IPS-20b (cell line): ENCODE measurements around the gene HACD2.

Experiments used
- H3K27ac ChIP-seq: one replicate; pipeline ENCODE4 v1.5.1; 2013; ENCODE audit warnings: low read length
- H3K27me3 ChIP-seq: 2 replicates; pipeline ENCODE4 v1.6.1; 2013; ENCODE audit warnings: mild to moderate bottlenecking, low read length, inconsistent platforms; ENCODE audit not compliant: insufficient read depth
- H3K36me3 ChIP-seq: 2 replicates; pipeline ENCODE4 v1.6.1; 2013; ENCODE audit warnings: low read depth, mild to moderate bottlenecking, inconsistent platforms, low read length, moderate library complexity; ENCODE audit not compliant: insufficient read depth
- H3K4me1 ChIP-seq: 2 replicates; pipeline ENCODE4 v1.6.1; 2013; ENCODE audit warnings: mild to moderate bottlenecking, control low read depth, inconsistent platforms, low read length, moderate library complexity; ENCODE audit not compliant: insufficient read depth
- H3K4me3 ChIP-seq: 2 replicates; pipeline ENCODE4 v1.5.1; 2013; ENCODE audit warnings: mild to moderate bottlenecking, low read length, inconsistent platforms
- H3K9ac ChIP-seq: 2 replicates; pipeline ENCODE4 v1.6.1; 2013; ENCODE audit warnings: low read depth, mild to moderate bottlenecking, inconsistent platforms, low read length, moderate library complexity
- H3K9me3 ChIP-seq: 2 replicates; pipeline ENCODE4 v1.6.1; 2013; ENCODE audit warnings: mild to moderate bottlenecking, low read depth, low read length, inconsistent platforms; ENCODE audit not compliant: insufficient read depth

The HACD2 gene

DNA sequence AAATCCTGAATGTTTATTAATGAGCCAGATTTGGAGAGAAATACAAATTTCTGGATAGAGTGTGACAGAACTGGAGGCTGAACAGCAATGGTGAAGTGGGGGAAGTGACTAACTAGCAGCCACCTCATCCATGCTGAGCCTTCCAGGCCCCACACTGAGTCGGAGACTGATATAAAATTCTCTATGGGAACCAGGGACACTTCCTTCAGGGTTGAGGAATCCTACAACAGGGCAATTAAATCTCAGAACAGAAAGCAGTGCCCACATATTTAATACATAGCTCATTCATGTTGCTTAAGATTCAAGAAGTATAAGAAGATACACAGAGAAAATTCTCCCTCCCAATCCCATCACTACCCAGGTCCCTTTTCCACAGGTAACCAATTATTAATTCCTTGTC is 49.3 kb downstream of the HACD2 start:
- Histone ChIP-seq H3K27ac (no peak overlapping the region), H3K4me3 (no peak overlapping the region), H3K9me3 (no peaks in the 10 kb centered on the region), H3K9ac (no peak overlapping the region), H3K4me1 (no peaks in the 10 kb centered on the region), H3K27me3 (no peaks in the 10 kb centered on the region), H3K36me3 (no peaks in the 10 kb centered on the region)

DNA sequence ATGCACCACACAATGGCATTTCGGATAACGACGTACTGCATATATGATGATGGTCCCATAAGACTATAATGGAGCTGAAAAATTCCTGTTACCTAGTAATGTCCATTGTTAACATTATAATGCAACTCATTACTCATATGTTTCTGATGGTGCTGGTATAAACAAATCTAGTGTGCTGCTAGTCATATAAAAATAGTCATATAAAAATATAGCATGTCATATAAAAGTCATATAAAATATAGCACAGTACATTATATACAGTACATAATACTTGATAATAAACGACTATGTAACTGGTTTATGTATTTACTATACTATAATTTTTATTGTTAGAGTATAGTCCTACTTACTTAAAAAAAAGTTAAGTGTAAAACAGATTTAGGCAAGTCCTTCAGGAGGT is 50.6 kb downstream of the HACD2 start:
- Histone ChIP-seq H3K9me3 (no peaks in the 10 kb centered on the region), H3K36me3 (no peaks in the 10 kb centered on the region), H3K9ac (no peak overlapping the region), H3K4me3 (no peak overlapping the region), H3K27ac (no peak overlapping the region), H3K4me1 (no peaks in the 10 kb centered on the region), H3K27me3 (no peaks in the 10 kb centered on the region)

DNA sequence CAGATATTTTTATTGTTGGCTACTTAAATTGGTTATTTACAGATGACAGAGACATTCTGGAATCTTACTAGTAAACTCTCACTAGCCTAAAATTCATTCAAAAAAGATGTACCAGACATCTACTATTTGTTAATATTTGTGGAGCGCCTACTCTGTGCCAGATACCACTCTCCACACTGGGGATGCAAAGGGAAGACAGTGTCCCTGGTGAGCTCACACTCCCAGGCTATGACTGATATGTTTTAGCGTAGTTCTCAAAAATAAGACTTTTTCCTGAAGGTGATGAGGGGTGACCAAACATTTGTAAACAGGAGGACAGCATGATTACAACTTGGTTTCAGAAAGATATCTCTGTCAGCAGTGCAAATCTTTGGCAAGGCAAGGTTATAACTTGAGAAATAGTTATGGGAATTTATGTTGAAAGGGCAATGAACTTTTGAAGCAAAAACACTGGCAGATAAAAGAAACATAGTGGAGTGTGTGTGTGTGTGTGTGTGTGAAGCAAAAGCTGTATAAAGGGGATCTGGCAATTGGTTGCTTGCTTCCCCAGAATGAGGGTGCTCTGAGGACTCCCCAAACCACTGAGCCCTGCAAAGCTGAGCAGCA is 51.2 kb downstream of the HACD2 start:
- Histone ChIP-seq H3K4me3 (no peak overlapping the region), H3K27me3 (no peaks in the 10 kb centered on the region), H3K27ac (no peak overlapping the region), H3K9ac (no peak overlapping the region), H3K4me1 (no peaks in the 10 kb centered on the region), H3K36me3 (no peaks in the 10 kb centered on the region), H3K9me3 (no peaks in the 10 kb centered on the region)

DNA sequence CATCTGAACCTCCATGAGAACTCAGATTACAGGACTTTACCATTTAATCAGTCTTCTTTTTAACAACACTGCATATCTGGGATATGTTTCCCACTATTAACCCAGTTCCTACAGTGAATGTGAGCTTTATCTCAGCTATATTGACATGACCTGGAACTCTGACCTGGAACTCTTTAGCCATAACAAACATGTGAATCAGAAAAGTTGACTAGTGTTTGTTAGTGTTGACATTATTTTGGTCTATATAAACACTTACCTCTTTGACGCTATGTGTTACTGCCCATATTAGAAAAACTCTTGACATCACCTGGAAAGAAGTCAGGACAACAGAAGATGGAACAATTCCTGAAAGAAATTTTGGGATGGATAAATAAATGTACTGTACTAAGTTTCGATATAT is 56.7 kb downstream of the HACD2 start:
- no peak overlapping the region for H3K27ac ChIP-seq
- H3K4me1 ChIP-seq = no peaks in the 10 kb centered on the region
- H3K9me3 ChIP-seq = no peaks in the 10 kb centered on the region
- no peak overlapping the region for H3K9ac ChIP-seq
- peaks cover 19% of the 10 kb centered on the region; the same call in 1 of the 2 replicates for H3K36me3 ChIP-seq
- H3K27me3 ChIP-seq = no peaks in the 10 kb centered on the region
- no peak overlapping the region for H3K4me3 ChIP-seq

DNA sequence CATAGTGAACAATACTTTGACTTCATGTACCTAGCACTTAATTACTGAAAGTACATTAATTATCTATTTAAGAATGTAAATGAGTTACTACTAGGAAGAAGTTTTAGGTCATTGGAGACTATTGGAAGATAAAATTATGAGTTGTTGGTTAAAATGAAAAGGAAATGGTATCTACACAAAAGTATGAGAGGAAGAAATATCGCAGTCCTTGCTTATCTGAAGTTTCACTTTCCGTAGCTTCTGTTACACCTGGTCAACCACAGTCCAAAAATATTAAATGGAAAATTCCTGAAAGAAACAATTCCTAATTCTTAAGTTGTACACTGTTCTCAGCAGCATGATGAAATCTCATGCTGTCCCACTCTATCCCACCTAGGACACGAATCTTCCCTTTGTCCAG is 57.8 kb downstream of the HACD2 start:
- Histone ChIP-seq H3K36me3 (peaks cover 19% of the 10 kb centered on the region; the same call in 1 of the 2 replicates), H3K27me3 (no peaks in the 10 kb centered on the region), H3K4me3 (no peak overlapping the region), H3K9ac (no peak overlapping the region), H3K4me1 (no peaks in the 10 kb centered on the region), H3K9me3 (no peaks in the 10 kb centered on the region), H3K27ac (no peak overlapping the region)

DNA sequence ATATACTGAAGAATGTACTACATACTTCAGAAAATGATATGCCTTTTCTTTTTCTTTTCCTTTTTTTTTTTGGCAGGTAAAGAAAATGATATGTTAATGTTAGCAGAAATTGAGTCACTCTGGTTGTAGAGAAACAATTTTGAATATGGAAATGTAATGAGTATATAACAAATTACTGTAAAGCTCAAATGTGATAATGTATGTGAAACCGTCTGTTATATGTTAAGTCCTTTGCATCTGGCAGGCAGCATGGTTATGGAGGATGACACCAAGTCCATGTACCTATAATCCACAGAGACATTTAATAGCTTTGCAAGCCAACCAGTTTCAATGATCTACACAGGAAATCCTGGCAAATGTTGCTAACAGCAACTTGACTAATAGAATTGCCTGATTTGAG is 58.4 kb downstream of the HACD2 start:
- Histone ChIP-seq H3K27ac (no peak overlapping the region), H3K4me3 (no peak overlapping the region), H3K4me1 (no peaks in the 10 kb centered on the region), H3K9ac (no peak overlapping the region), H3K36me3 (peaks cover 20% of the 10 kb centered on the region; the same call in 1 of the 2 replicates), H3K9me3 (no peaks in the 10 kb centered on the region), H3K27me3 (no peaks in the 10 kb centered on the region)

DNA sequence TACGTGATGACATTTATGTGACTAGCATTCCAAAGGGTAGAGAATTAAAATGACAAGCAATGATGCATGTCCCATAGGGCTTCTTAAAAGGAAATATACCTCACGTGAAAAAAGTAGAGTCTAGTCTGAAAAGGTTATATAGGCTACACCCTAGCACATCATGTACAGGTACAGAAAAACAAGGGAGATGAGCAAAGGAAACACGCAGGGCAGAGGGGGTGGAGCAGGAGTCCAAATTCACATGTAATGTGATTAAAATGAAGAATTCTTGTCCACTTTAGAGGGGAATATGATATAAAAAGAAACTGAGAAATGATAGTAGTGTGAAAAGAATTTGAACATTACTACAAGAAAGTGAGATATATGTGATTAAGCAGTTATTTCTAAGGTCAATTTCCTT is 59.4 kb downstream of the HACD2 start:
- no peaks in the 10 kb centered on the region for H3K4me1 ChIP-seq
- H3K27me3 ChIP-seq = no peaks in the 10 kb centered on the region
- H3K27ac ChIP-seq = no peak overlapping the region
- H3K4me3 ChIP-seq = no peak overlapping the region
- H3K9ac ChIP-seq = no peak overlapping the region
- no peaks in the 10 kb centered on the region for H3K9me3 ChIP-seq
- peaks cover 22% of the 10 kb centered on the region; the same call in 1 of the 2 replicates for H3K36me3 ChIP-seq

DNA sequence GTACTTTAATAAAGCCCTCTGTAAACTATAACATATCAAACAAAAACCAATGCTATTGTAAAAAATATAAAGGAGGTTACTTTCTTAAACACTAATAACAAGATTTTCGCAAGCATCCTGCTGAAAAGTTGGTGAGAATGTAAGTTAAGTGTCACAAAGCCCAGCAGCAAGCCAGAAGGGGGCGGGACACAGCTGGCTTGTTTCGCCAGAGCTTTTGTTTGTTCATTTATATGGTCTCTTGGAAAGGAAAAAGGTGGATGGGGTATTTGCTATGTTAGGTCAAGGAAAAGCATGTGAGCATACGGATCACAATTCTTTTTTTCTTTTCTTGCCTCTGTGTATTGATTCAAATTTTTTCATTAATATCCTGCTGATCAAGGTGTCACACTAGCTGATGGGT is 59.9 kb downstream of the HACD2 start:
- no peaks in the 10 kb centered on the region for H3K4me1 ChIP-seq

DNA sequence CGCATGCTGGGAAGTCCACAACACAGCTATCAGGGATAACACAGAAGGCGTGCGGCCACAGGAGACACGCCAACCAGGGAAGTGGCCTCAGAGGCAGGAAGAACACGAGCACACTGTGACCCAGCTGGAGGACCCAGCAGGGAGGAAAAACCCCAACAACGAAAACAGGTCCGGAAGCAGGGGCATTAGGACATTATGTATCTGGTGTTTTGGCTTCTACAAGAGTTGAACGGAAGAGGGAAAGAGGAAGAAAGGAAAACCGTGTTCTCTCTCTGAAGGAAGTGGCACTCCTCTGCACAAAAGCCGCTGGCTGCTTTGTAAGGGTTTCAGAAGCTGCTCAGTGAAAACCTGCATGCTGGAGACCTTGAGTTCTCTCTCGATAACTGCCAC is 61.8 kb downstream of the HACD2 start:
- no peak overlapping the region for H3K4me3 ChIP-seq
- H3K9ac ChIP-seq = no peak overlapping the region
- no peaks in the 10 kb centered on the region for H3K9me3 ChIP-seq
- no peaks in the 10 kb centered on the region for H3K27me3 ChIP-seq
- H3K36me3 ChIP-seq = peaks cover 22% of the 10 kb centered on the region; the same call in 1 of the 2 replicates
- no peaks in the 10 kb centered on the region for H3K4me1 ChIP-seq
- H3K27ac ChIP-seq = no peak overlapping the region

More for the DNA sequence above, 59.9 kb downstream of the HACD2 start:
- Histone ChIP-seq H3K4me3 (no peak overlapping the region), H3K36me3 (peaks cover 22% of the 10 kb centered on the region; the same call in 1 of the 2 replicates), H3K9ac (no peak overlapping the region), H3K9me3 (no peaks in the 10 kb centered on the region), H3K27me3 (no peaks in the 10 kb centered on the region), H3K27ac (no peak overlapping the region)

DNA sequence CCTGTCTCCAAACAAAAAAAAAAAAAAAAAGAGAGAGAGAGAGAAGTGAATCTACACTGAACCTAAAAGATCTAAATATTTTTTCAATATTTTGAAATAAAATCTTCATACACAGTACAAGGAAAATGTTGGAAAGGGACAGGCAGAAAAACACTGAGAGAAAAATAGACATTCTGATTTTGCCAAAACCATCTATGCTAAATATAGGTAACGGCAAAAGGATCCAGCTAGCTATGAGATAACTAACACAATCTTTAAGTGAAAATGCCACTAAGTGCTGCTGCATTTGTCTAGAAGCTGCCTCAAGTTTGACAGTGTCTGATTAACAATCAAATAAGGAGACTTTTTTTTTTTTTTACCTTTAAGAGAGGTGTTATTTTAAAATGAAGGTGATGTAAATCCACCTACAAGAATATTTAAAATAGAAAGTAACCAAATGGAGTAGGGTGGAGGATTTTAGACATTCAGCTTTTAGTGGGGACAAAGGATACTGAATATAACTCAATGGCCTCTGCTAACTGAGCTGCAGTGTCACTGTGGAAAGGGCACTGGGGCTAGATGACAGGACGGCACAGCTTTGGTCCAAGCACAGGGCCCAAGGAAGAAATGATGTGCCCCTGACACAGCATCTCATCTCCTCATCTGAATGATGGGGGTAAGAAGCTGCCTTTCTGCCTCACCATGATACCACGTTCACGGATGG is 62.4 kb downstream of the HACD2 start:
- Histone ChIP-seq H3K27ac (no peak overlapping the region), H3K9ac (no peak overlapping the region), H3K36me3 (peaks cover 19% of the 10 kb centered on the region; the same call in 1 of the 2 replicates)

DNA sequence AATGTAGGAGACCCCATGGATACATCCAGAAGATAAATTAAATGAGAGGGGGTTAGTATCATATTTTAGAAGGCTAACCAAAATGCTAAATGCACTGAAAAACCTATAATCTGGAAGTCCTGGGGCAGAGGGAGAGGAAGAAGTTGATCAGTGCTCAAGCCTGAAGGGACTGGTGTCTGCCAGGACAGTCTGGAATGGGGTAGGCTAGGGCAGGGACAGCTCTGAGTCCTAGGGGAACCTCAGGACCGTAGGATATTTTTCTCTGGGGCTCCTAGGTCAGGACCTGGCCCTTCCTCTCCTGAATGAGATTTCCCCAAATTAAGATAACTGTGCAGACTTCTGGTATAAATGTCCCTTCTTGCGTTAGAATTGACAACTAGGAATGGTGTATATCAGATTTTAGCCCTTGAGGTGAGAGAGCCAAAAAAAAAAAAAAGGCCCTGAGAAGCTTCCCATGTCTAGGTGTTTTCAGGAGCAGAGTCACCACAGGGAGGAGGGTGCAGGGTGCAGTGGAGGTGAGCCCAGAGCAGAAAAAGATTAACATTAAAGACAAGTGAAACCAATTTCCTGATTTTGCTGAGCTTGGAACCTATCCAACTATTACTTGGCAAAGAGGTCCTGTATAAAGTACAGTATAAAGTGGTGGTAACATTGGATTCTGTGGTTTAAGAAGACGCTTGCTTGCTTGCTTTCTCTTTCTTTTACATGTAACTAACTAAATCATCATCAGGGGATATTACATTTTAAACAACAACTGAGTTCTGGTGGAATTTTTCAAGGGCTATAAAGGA is 63.5 kb downstream of the HACD2 start:
- Histone ChIP-seq H3K9ac (no peak overlapping the region), H3K9me3 (no peaks in the 10 kb centered on the region), H3K27ac (no peak overlapping the region), H3K27me3 (no peaks in the 10 kb centered on the region), H3K4me1 (no peaks in the 10 kb centered on the region), H3K4me3 (no peak overlapping the region), H3K36me3 (peaks cover 9% of the 10 kb centered on the region; the same call in 1 of the 2 replicates)

More for the DNA sequence above, 62.4 kb downstream of the HACD2 start:
- H3K4me3 ChIP-seq = no peak overlapping the region
- no peaks in the 10 kb centered on the region for H3K27me3 ChIP-seq
- H3K4me1 ChIP-seq = no peaks in the 10 kb centered on the region
- no peaks in the 10 kb centered on the region for H3K9me3 ChIP-seq
